Esophagus muscularis mucosa (tissue), 4 donors: ENCODE results near the gene SLC51B.

ENCODE experiments used
- EP300 ChIP-seq: sonication (generic); formaldehyde crosslinking; IDR thresholded peaks from one replicate; pipeline ENCODE4 v1.6.1; 2017; ENCODE audit warnings: antibody characterized with exemption
- POLR2A ChIP-seq: fragments of 450-650 bp; IDR thresholded peaks from one replicate; pipeline ENCODE4 v1.6.1; 2017; ENCODE audit warnings: antibody characterized with exemption, moderate library complexity, mild to moderate bottlenecking, low read depth
- POLR2AphosphoS5 ChIP-seq, 2 donors: sonication (generic); formaldehyde crosslinking; IDR thresholded peaks; one replicate each; pipeline ENCODE4 v1.6.1; 2017; ENCODE audit warnings: antibody characterized with exemption in 2 of 2
- TF ChIP-seq, protein P1 (sequence below), 3 experiments: fragments of 200-600 bp in 2 of 3; fragments of 450-650 bp in 1 of 3; sonication (generic) in 2 of 3; IDR thresholded peaks; one replicate each; pipeline ENCODE4 v1.5.1; 2017 to 2019; ENCODE audit warnings: antibody characterized with exemption in 3 of 3, mild to moderate bottlenecking in 2 of 3, moderate library complexity in 1 of 3

DNA sequence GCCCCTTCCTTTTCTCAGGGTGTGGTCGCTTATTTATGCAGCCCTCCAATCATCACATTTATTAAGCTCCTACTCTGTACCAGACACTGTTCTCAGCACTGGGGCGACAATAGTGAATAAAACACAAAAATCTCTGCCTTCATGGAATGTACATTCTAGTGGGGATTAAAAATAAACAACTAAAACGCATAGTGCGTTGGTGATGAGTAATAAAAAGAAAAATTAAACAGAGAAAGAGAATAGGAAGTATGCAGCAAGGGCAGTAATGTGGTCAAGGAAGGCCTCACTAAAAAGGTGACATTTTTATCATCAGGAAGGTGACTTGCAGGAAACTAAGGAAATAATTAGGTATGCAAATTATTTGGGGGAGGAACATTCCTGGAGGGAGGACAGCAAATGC is 5.1 kb downstream of the SLC51B start:
- TF ChIP-seq, protein P1, sequence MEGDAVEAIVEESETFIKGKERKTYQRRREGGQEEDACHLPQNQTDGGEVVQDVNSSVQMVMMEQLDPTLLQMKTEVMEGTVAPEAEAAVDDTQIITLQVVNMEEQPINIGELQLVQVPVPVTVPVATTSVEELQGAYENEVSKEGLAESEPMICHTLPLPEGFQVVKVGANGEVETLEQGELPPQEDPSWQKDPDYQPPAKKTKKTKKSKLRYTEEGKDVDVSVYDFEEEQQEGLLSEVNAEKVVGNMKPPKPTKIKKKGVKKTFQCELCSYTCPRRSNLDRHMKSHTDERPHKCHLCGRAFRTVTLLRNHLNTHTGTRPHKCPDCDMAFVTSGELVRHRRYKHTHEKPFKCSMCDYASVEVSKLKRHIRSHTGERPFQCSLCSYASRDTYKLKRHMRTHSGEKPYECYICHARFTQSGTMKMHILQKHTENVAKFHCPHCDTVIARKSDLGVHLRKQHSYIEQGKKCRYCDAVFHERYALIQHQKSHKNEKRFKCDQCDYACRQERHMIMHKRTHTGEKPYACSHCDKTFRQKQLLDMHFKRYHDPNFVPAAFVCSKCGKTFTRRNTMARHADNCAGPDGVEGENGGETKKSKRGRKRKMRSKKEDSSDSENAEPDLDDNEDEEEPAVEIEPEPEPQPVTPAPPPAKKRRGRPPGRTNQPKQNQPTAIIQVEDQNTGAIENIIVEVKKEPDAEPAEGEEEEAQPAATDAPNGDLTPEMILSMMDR (IDR thresholded peaks at IDR 0.05), result no peak
- TF ChIP-seq POLR2A, result no peak
- TF ChIP-seq POLR2AphosphoS5 (IDR thresholded peaks at IDR 0.05), result no peak
- no peak for TF ChIP-seq EP300
